Tibial nerve (tissue), 4 donors: ENCODE measurements around the gene COL4A2. TPM values are rescaled to one million over a fixed set of nuclear protein-coding genes. Genes with fewer than 3 reads are reported as not detected.

Source experiments
- DNase-seq, 2 donors: peaks; one replicate each; pipeline ENCODE4 v3.0.0-alpha.2; 2019; ENCODE audit warnings: low spot score in 2 of 2
- H3K27ac ChIP-seq, 4 donors: fragments of 200-600 bp; sonication (generic) in 3 of 4; one replicate each; pipeline ENCODE4 v1.5.1; 2017 to 2019; ENCODE audit warnings: mild to moderate bottlenecking in 1 of 4
- H3K27me3 ChIP-seq, 2 donors: fragments of 200-600 bp; sonication (generic) in 1 of 2; one replicate each; pipeline versions ENCODE4 v1.5.1 to v1.6.0; 2017 to 2019
- H3K36me3 ChIP-seq, 3 donors: fragments of 200-600 bp; sonication (generic); one replicate each; pipeline ENCODE4 v1.5.1; 2018 to 2019
- H3K4me1 ChIP-seq, 4 donors: fragments of 200-600 bp; sonication (generic) in 3 of 4; one replicate each; pipeline ENCODE4 v1.5.1; 2017 to 2019
- H3K4me3 ChIP-seq, 4 donors: fragments of 200-600 bp; sonication (generic) in 3 of 4; one replicate each; pipeline ENCODE4 v1.5.1; 2017 to 2019; ENCODE audit warnings: mild to moderate bottlenecking in 1 of 4, moderate library complexity in 1 of 4
- H3K9me3 ChIP-seq, 4 donors: fragments of 200-600 bp; sonication (generic) in 3 of 4; one replicate each; pipeline ENCODE4 v1.5.1; 2017 to 2019
- CTCF ChIP-seq, 5 experiments: fragments of 200-600 bp in 3 of 5; fragments of 450-650 bp in 2 of 5; sonication (generic) in 3 of 5; IDR thresholded peaks; one replicate each; pipeline ENCODE4 v1.5.1; 2016 to 2019; ENCODE audit warnings: antibody characterized with exemption in 5 of 5, mild to moderate bottlenecking in 3 of 5, moderate library complexity in 2 of 5
- EP300 ChIP-seq, 2 donors: sonication (generic); formaldehyde crosslinking; IDR thresholded peaks; one replicate each; pipeline ENCODE4 v1.6.1; 2017; ENCODE audit warnings: antibody characterized with exemption in 2 of 2, mild to moderate bottlenecking in 1 of 2
- POLR2A ChIP-seq, 2 donors: fragments of 450-650 bp; IDR thresholded peaks; one replicate each; pipeline ENCODE4 v1.6.1; 2017; ENCODE audit warnings: antibody characterized with exemption in 2 of 2, mild to moderate bottlenecking in 2 of 2, moderate library complexity in 2 of 2
- WGBS, 2 donors: methylation state at CpG; one replicate each; pipeline ENCODE4 v1.1.5; 2018; 5-methylcytosine and 5-hydroxymethylcytosine counted together
- total RNA-seq, 4 donors: library from RNA; depleted of rRNA; stranded (reverse); fragments of >200 nt; gene quantifications; one replicate each; pipeline ENCODE4 v1.1.0, GENCODE V29; 2016

COL4A2 gene
- total RNA-seq, 4 donors from 2014 or later, result 576 to 821 (median 658) TPM

GRCh38 chr13:110314516-110315245 is 7.6 kb downstream of the COL4A2 start:
- DNase-seq, result no peak

GRCh38 chr13:110316196-110316595 is 9.1 kb downstream of the COL4A2 start:
- peak overlapping the region in 2 of 4 donors; percentile 15 to 34 for H3K27ac ChIP-seq
- WGBS, 2 donors, result 53 to 64% methylated on average over 10 of the region's 10 CpGs
- H3K4me1 ChIP-seq, result peaks cover 0 to 91% (median 44%) of the 10 kb centered on the region in 4 donors
- peaks cover 0 to 26% (median 0%) of the 10 kb centered on the region in 3 donors for H3K36me3 ChIP-seq
- no peak overlapping the region for H3K4me3 ChIP-seq
- no peaks in the 10 kb centered on the region for H3K9me3 ChIP-seq
- TF ChIP-seq EP300 (IDR thresholded peaks at IDR 0.05) (no peak), POLR2A (IDR thresholded peaks at IDR 0.05) (no peak)
- H3K27me3 ChIP-seq, result no peaks in the 10 kb centered on the region
- DNase-seq, result no peak

More at GRCh38 chr13:110314516-110315245, 7.6 kb downstream of the COL4A2 start:
- 84 to 86% methylated on average over 18 of the region's 18 CpGs for WGBS, 2 donors
- Histone ChIP-seq H3K4me1 (peaks cover 0 to 96% (median 42%) of the 10 kb centered on the region in 4 donors), H3K36me3 (peaks cover 0 to 26% (median 0%) of the 10 kb centered on the region in 3 donors), H3K27me3 (no peaks in the 10 kb centered on the region), H3K9me3 (no peaks in the 10 kb centered on the region), H3K4me3 (no peak overlapping the region), H3K27ac (peak overlapping the region in 2 of 4 donors; percentile 63 to 65)
- TF ChIP-seq EP300 (IDR thresholded peaks at IDR 0.05), result no peak
- no peak for TF ChIP-seq POLR2A (IDR thresholded peaks at IDR 0.05)
- no peak for TF ChIP-seq CTCF (IDR thresholded peaks at IDR 0.05)

- H3K27ac ChIP-seq, result no peak overlapping the region
- no peak for TF ChIP-seq CTCF (IDR thresholded peaks at IDR 0.05)
- TF ChIP-seq EP300 (IDR thresholded peaks at IDR 0.05), result no peak
- no peak for TF ChIP-seq POLR2A (IDR thresholded peaks at IDR 0.05)
- H3K4me1 ChIP-seq, result peaks cover 0 to 86% (median 38%) of the 10 kb centered on the region in 4 donors
- H3K27me3 ChIP-seq, result no peaks in the 10 kb centered on the region
- peaks cover 0 to 26% (median 0%) of the 10 kb centered on the region in 3 donors for H3K36me3 ChIP-seq
- no peak for DNase-seq
- no peaks in the 10 kb centered on the region for H3K9me3 ChIP-seq
- no peak overlapping the region for H3K4me3 ChIP-seq
- 66 to 97% methylated on average over 5 of the region's 5 CpGs for WGBS, 2 donors
Observed at GRCh38 chr13:110317093-110317492, 10.0 kb downstream of the COL4A2 start.

- TF ChIP-seq EP300 (IDR thresholded peaks at IDR 0.05) (no peak), CTCF (IDR thresholded peaks at IDR 0.05) (no peak), POLR2A (IDR thresholded peaks at IDR 0.05) (no peak)
- peaks cover 0 to 85% (median 34%) of the 10 kb centered on the region in 4 donors for H3K4me1 ChIP-seq
- no peaks in the 10 kb centered on the region for H3K27me3 ChIP-seq
- WGBS, 2 donors, result 78 to 82% methylated on average over 13 of the region's 13 CpGs
- H3K27ac ChIP-seq, result no peak overlapping the region
- H3K36me3 ChIP-seq, result peaks cover 0 to 26% (median 0%) of the 10 kb centered on the region in 3 donors
- no peak overlapping the region for H3K4me3 ChIP-seq
- DNase-seq, result no peak
- H3K9me3 ChIP-seq, result no peaks in the 10 kb centered on the region
Observed at GRCh38 chr13:110317496-110318195, 10.6 kb downstream of the COL4A2 start.

- Histone ChIP-seq H3K4me1 (peaks cover 0 to 89% (median 36%) of the 10 kb centered on the region in 4 donors), H3K27me3 (no peaks in the 10 kb centered on the region), H3K9me3 (no peaks in the 10 kb centered on the region), H3K4me3 (no peak overlapping the region), H3K36me3 (peaks cover 0 to 26% (median 0%) of the 10 kb centered on the region in 3 donors), H3K27ac (peak overlapping the region in 2 of 4 donors; percentile 78 to 80)
- no peak for DNase-seq
- no peak for TF ChIP-seq CTCF (IDR thresholded peaks at IDR 0.05)
- no peak for TF ChIP-seq EP300 (IDR thresholded peaks at IDR 0.05)
- TF ChIP-seq POLR2A (IDR thresholded peaks at IDR 0.05), result no peak
- WGBS, 2 donors, result 77% methylated on average over 7 of the region's 7 CpGs
Observed at GRCh38 chr13:110318920-110319319, 11.8 kb downstream of the COL4A2 start.
